Mammary epithelial cell (primary cell): ENCODE measurements around the gene KRTAP5-1.
"Not testable (repeated sequence)": the region's sequence is repeated elsewhere in the genome, so short reads cannot be mapped to it uniquely, and the experiment has no call there.

ENCODE experiments used
- CTCF ChIP-seq, 2 donors: IDR thresholded peaks in 1 of 2; conservative IDR thresholded peaks in 1 of 2; 2 replicates each; pipeline ENCODE4 v1.5.1; 2011 to 2012; ENCODE audit warnings: inconsistent platforms in 2 of 2, low read length in 2 of 2, mild to moderate bottlenecking in 2 of 2, control low read depth in 1 of 2, low read depth in 1 of 2; ENCODE audit not compliant: insufficient read depth in 1 of 2; ENCODE audit errors: extremely low read depth in 1 of 2
- EZH2 ChIP-seq: IDR thresholded peaks from 2 replicates; pipeline ENCODE4 v1.6.1; 2012; ENCODE audit warnings: low read length, inconsistent platforms, borderline replicate concordance

GRCh38 chr11:1584661-1585370 lies at the start of gene KRTAP5-1:
- not testable (repeated sequence) for TF ChIP-seq CTCF (conservative IDR thresholded peaks at IDR 0.05 in 1 of 2, IDR thresholded peaks at IDR 0.05 in 1 of 2; ENCODE audit: extremely low read depth in 1 of 2, insufficient read depth in 1 of 2, low read depth in 1 of 2, low read length in 2 of 2); EZH2
